ENCODE data around the gene CCL4. TPM values are rescaled to one million over a fixed set of nuclear protein-coding genes. Genes with fewer than 3 reads are reported as not detected.
"Not testable (repeated sequence)": the region's sequence is repeated elsewhere in the genome, so short reads cannot be mapped to it uniquely, and the experiment has no call there.

CCL4 gene
- polyA plus RNA-seq, 1 donor from 2014 or later = not detected

GRCh38 chr17:36094746-36095145 is 8.9 kb upstream of the CCL4 start:
- no peaks in the 10 kb centered on the region for H3K9me3 ChIP-seq (ENCODE audit: low read length)
- no peaks in the 10 kb centered on the region for H3K79me2 ChIP-seq (replicated peaks; ENCODE audit: insufficient read depth, low read length)
- no peak overlapping the region for H2AFZ ChIP-seq (ENCODE audit: low read depth, low read length)
- H3K4me3 ChIP-seq (ENCODE audit: low read length) = no peak overlapping the region
- no peak overlapping the region for H3K4me2 ChIP-seq (ENCODE audit: low read length)
- no peaks in the 10 kb centered on the region for H3K27me3 ChIP-seq (ENCODE audit: insufficient read depth, low read depth, low read length)
- H3K9ac ChIP-seq (ENCODE audit: low read length) = no peak overlapping the region
- no peak overlapping the region for H3K27ac ChIP-seq (ENCODE audit: low read length)
- no peaks in the 10 kb centered on the region for H3K36me3 ChIP-seq (ENCODE audit: insufficient read depth, low read length)
- no peaks in the 10 kb centered on the region for H4K20me1 ChIP-seq (ENCODE audit: insufficient read depth)
- H3K9me2 ChIP-seq (ENCODE audit: insufficient read depth, low read length) = no peaks in the 10 kb centered on the region
- no peak for TF ChIP-seq SMC3 (conservative IDR thresholded peaks at IDR 0.05; ENCODE audit: poor library complexity)
- H3F3A ChIP-seq (ENCODE audit: insufficient read depth, low read length, poor library complexity, severe bottlenecking) = no peaks in the 10 kb centered on the region

DNA sequence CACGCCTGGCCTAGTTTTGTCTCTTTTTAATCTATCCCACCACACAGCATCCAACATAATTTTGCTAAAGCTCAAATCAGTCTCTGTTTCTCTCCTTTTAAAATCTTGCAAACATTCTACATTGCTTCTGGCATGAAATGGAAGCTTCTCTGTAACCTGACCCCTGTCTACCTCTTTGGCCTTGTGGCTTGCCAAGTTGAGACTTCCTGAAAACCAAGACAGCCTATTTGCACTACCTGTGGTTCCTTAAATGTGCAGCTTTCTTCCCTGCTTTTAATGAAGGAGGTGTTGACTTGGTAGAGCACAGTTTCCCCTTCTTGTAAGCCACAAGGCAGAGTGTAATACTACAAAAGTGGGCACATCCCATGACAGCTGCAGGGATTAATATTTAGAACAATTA is 7.6 kb upstream of the CCL4 start:
- no peaks in the 10 kb centered on the region for H3K36me3 ChIP-seq (ENCODE audit: insufficient read depth, low read length)
- no peaks in the 10 kb centered on the region for H4K20me1 ChIP-seq (ENCODE audit: insufficient read depth)
- no peak overlapping the region for H2AFZ ChIP-seq (ENCODE audit: low read depth, low read length)
- H3K4me2 ChIP-seq (ENCODE audit: low read length) = no peak overlapping the region
- TF ChIP-seq EZH2 (IDR thresholded peaks at IDR 0.05; ENCODE audit: borderline replicate concordance, insufficient read depth, low read length, poor library complexity, severe bottlenecking) (no peak), RAD21 (conservative IDR thresholded peaks at IDR 0.05) (no peak), POLR2AphosphoS5 (IDR thresholded peaks at IDR 0.05) (no peak), SMC3 (conservative IDR thresholded peaks at IDR 0.05; ENCODE audit: poor library complexity) (no peak), TAF1 (IDR thresholded peaks at IDR 0.05; ENCODE audit: low read depth) (no peak), MXI1 (conservative IDR thresholded peaks at IDR 0.05; ENCODE audit: poor library complexity, severe bottlenecking) (no peak), REST (IDR thresholded peaks at IDR 0.05; ENCODE audit: borderline replicate concordance) (no peak), EP300 (conservative IDR thresholded peaks at IDR 0.05; ENCODE audit: poor library complexity, severe bottlenecking) (no peak)
- TF ChIP-seq, protein P1, sequence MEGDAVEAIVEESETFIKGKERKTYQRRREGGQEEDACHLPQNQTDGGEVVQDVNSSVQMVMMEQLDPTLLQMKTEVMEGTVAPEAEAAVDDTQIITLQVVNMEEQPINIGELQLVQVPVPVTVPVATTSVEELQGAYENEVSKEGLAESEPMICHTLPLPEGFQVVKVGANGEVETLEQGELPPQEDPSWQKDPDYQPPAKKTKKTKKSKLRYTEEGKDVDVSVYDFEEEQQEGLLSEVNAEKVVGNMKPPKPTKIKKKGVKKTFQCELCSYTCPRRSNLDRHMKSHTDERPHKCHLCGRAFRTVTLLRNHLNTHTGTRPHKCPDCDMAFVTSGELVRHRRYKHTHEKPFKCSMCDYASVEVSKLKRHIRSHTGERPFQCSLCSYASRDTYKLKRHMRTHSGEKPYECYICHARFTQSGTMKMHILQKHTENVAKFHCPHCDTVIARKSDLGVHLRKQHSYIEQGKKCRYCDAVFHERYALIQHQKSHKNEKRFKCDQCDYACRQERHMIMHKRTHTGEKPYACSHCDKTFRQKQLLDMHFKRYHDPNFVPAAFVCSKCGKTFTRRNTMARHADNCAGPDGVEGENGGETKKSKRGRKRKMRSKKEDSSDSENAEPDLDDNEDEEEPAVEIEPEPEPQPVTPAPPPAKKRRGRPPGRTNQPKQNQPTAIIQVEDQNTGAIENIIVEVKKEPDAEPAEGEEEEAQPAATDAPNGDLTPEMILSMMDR (IDR thresholded peaks at IDR 0.05; ENCODE audit: poor library complexity, severe bottlenecking) = no peak
- no peaks in the 10 kb centered on the region for H3F3A ChIP-seq (ENCODE audit: insufficient read depth, low read length, poor library complexity, severe bottlenecking)
- H3K27me3 ChIP-seq (ENCODE audit: insufficient read depth, low read depth, low read length) = no peaks in the 10 kb centered on the region
- no peaks in the 10 kb centered on the region for H3K9me3 ChIP-seq (ENCODE audit: low read length)
- H3K4me3 ChIP-seq (ENCODE audit: low read length) = no peak overlapping the region
- no peaks in the 10 kb centered on the region for H3K79me2 ChIP-seq (replicated peaks; ENCODE audit: insufficient read depth, low read length)
- H3K9me2 ChIP-seq (ENCODE audit: insufficient read depth, low read length) = no peaks in the 10 kb centered on the region
- no peak overlapping the region for H3K27ac ChIP-seq (ENCODE audit: low read length)
- H3K9ac ChIP-seq (ENCODE audit: low read length) = no peak overlapping the region

GRCh38 chr17:36099004-36099403 is 4.6 kb upstream of the CCL4 start:
- not testable (repeated sequence) for H3K4me3 ChIP-seq (ENCODE audit: low read length); H3K9me2 ChIP-seq (ENCODE audit: insufficient read depth, low read length); H3K27me3 ChIP-seq (ENCODE audit: insufficient read depth, low read depth, low read length); H3F3A ChIP-seq (ENCODE audit: insufficient read depth, low read length, poor library complexity, severe bottlenecking); H3K9ac ChIP-seq (ENCODE audit: low read length); H3K9me3 ChIP-seq (ENCODE audit: low read length); H3K27ac ChIP-seq (ENCODE audit: low read length); H3K4me2 ChIP-seq (ENCODE audit: low read length); H3K79me2 ChIP-seq (replicated peaks; ENCODE audit: insufficient read depth, low read length); H4K20me1 ChIP-seq (ENCODE audit: insufficient read depth); H3K36me3 ChIP-seq (ENCODE audit: insufficient read depth, low read length); H2AFZ ChIP-seq (ENCODE audit: low read depth, low read length)

DNA sequence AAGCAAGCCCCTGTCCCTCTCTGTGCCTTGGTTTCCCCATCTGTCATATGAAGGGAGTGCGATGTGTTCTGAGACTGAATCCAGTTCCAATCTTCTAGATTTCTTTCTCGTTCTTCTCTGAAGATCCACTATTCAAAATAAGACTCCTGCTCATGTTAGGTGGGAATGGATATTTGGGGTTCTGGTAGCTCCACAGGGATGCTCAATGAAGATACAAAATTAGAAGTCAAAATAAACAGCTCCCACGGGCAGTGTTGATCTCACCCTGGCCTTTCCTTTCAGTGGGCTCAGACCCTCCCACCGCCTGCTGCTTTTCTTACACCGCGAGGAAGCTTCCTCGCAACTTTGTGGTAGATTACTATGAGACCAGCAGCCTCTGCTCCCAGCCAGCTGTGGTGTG is 619 bp downstream of the CCL4 start:
- not testable (repeated sequence) for H3K9me2 ChIP-seq (ENCODE audit: insufficient read depth, low read length); H3K36me3 ChIP-seq (ENCODE audit: insufficient read depth, low read length); H3K4me3 ChIP-seq (ENCODE audit: low read length); H3K27me3 ChIP-seq (ENCODE audit: insufficient read depth, low read depth, low read length); H3K9ac ChIP-seq (ENCODE audit: low read length); H3K79me2 ChIP-seq (replicated peaks; ENCODE audit: insufficient read depth, low read length); H3K9me3 ChIP-seq (ENCODE audit: low read length); H4K20me1 ChIP-seq (ENCODE audit: insufficient read depth); H3F3A ChIP-seq (ENCODE audit: insufficient read depth, low read length, poor library complexity, severe bottlenecking); H3K27ac ChIP-seq (ENCODE audit: low read length); H3K4me2 ChIP-seq (ENCODE audit: low read length); H2AFZ ChIP-seq (ENCODE audit: low read depth, low read length)

All from neural cell (in vitro differentiated cells).